Natural killer cell (primary cell): ENCODE measurements around the gene MSANTD2. TPM values are rescaled to one million over a fixed set of nuclear protein-coding genes. Genes with fewer than 3 reads are reported as not detected.
A peak's percentile ranks its signal among the peaks of the same experiment; 100 is the strongest.

Experiments used
- ATAC-seq, 3 donors: fragments of 150-1000 bp in 2 of 3; fragments of 200-7000 bp in 1 of 3; cut with Tn5 transposase; 1 replicate in 1 of 3; 2 replicates in 2 of 3; pipeline ENCODE4 v1.10.0; 2021; ENCODE audit warnings: mild to moderate bottlenecking in 2 of 3, moderate library complexity in 2 of 3
- DNase-seq, 2 donors: peaks; one replicate each; pipeline versions ENCODE4 v3.0.0 to v3.0.0-alpha.2; 2013 to 2021; ENCODE audit warnings: mixed read lengths in 1 of 2
- H3K27ac ChIP-seq: one replicate; pipeline ENCODE4 v1.5.1; 2013; ENCODE audit warnings: mild to moderate bottlenecking, low read length
- H3K27me3 ChIP-seq: one replicate; pipeline ENCODE4 v1.6.1; 2013; ENCODE audit warnings: low read length; ENCODE audit not compliant: control insufficient read depth, insufficient read depth
- H3K36me3 ChIP-seq: one replicate; pipeline ENCODE4 v1.6.1; 2013; ENCODE audit warnings: low read length; ENCODE audit not compliant: control insufficient read depth, insufficient read depth
- H3K4me1 ChIP-seq: one replicate; pipeline ENCODE4 v1.6.1; 2013; ENCODE audit warnings: low read length; ENCODE audit not compliant: control insufficient read depth, insufficient read depth
- H3K4me3 ChIP-seq: one replicate; pipeline ENCODE4 v1.5.1; 2013; ENCODE audit warnings: low read length
- H3K9me3 ChIP-seq: one replicate; pipeline ENCODE4 v1.6.1; 2013; ENCODE audit warnings: low read length; ENCODE audit not compliant: control insufficient read depth, insufficient read depth
- H3K27ac Mint-ChIP-seq, 2 donors: one replicate each; pipeline ENCODE4 v1.8.0; 2022; ENCODE audit warnings: mild to moderate bottlenecking in 2 of 2, mixed read lengths in 2 of 2, moderate library complexity in 1 of 2
- H3K27me3 Mint-ChIP-seq, 2 donors: one replicate each; pipeline ENCODE4 v1.8.0; 2022; ENCODE audit warnings: low read depth in 2 of 2, mixed read lengths in 2 of 2
- H3K36me3 Mint-ChIP-seq: one replicate; pipeline ENCODE4 v1.8.0; 2022; ENCODE audit warnings: mixed read lengths
- H3K4me1 Mint-ChIP-seq, 2 donors: one replicate each; pipeline ENCODE4 v1.8.0; 2022; ENCODE audit warnings: mixed read lengths in 2 of 2
- H3K4me3 Mint-ChIP-seq: one replicate; pipeline ENCODE4 v1.8.0; 2022; ENCODE audit warnings: mild to moderate bottlenecking, moderate library complexity, mixed read lengths
- H3K9me3 Mint-ChIP-seq, 2 donors: one replicate each; pipeline ENCODE4 v1.8.0; 2022; ENCODE audit warnings: mixed read lengths in 2 of 2
- CTCF ChIP-seq: fragments of 200-600 bp; IDR thresholded peaks from one replicate; pipeline ENCODE4 v1.8.0; 2022; ENCODE audit warnings: antibody characterized with exemption
- WGBS: methylation state at CpG from one replicate; pipeline ENCODE4 v1.1.7; 2013; ENCODE audit warnings: missing lambda C conversion rate; ENCODE audit not compliant: insufficient coverage; 5-methylcytosine and 5-hydroxymethylcytosine counted together
- intact Hi-C: fragments of 100-400 bp; cut with micrococcal nuclease; formaldehyde crosslinking; loops from one replicate; pipeline ENCODE4 v1.14.2; 2022
- total RNA-seq, 4 donors: library from RNA; stranded (reverse); fragments of 120-200 nt in 1 of 4; gene quantifications; one replicate each; pipeline versions ENCODE4 v1.2.3 to v1.2.4, GENCODE V29; 2013 to 2022

MSANTD2 gene
- 10 to 100 TPM; 10.1 to 14.1 (median 13.3) TPM for total RNA-seq
- total RNA-seq (2013), result 22.8 TPM

GRCh38 chr11:124800226-124800929 is at the start of gene MSANTD2:
MSANTD2 (minus strand) TSS chr11:124800406; CDS start chr11:124800380, 26 bp downstream.
- Mint-ChIP-seq H3K4me3 (peak within 1 kb of the TSS; percentile 93), H3K4me1 (peaks cover 16 to 23% of the 10 kb centered on the region in 2 donors), H3K27me3 (no peaks in the 10 kb centered on the region), H3K36me3 (no peaks in the 10 kb centered on the region), H3K9me3 (no peaks in the 10 kb centered on the region), H3K27ac (peak within 1 kb of the TSS; percentile 88 to 97)
- H3K9me3 ChIP-seq, result no peaks in the 10 kb centered on the region
- H3K36me3 ChIP-seq, result no peaks in the 10 kb centered on the region
- DNase-seq (peak; percentile 87), ATAC-seq (peak; percentile 85 to 95 (median 92))
- H3K4me3 ChIP-seq, result peak within 1 kb of the TSS; percentile 86
- no peaks in the 10 kb centered on the region for H3K27me3 ChIP-seq
- H3K4me1 ChIP-seq, result peaks cover 13% of the 10 kb centered on the region
- no peak for TF ChIP-seq CTCF
- H3K27ac ChIP-seq, result peak within 1 kb of the TSS; percentile 96
- WGBS, result 0% methylated on average over 51 of the region's 62 CpGs
- intact Hi-C loops, result no loop called here

- Histone ChIP-seq H3K27me3 (peaks cover 49% of the 10 kb centered on the region), H3K4me3 (no peak overlapping the region), H3K27ac (no peak overlapping the region), H3K9me3 (no peaks in the 10 kb centered on the region), H3K36me3 (no peaks in the 10 kb centered on the region), H3K4me1 (no peaks in the 10 kb centered on the region)
- ATAC-seq, result no peak
- 19% methylated on average over 8 of the region's 11 CpGs for WGBS
- Mint-ChIP-seq H3K9me3 (no peaks in the 10 kb centered on the region), H3K27ac (no peak overlapping the region), H3K36me3 (no peaks in the 10 kb centered on the region), H3K4me3 (no peak overlapping the region), H3K4me1 (no peaks in the 10 kb centered on the region), H3K27me3 (peaks cover 73 to 92% of the 10 kb centered on the region in 2 donors)
- TF ChIP-seq CTCF, result no peak
- DNase-seq, result no peak
- intact Hi-C loops, result no loop called here
These were observed 46.0 kb upstream of the MSANTD2 start for GRCh38 chr11:124846070-124846673.

GRCh38 chr11:124844664-124845079 is 44.5 kb upstream of the MSANTD2 start:
- ATAC-seq (no peak), DNase-seq (no peak)
- Mint-ChIP-seq H3K4me3 (no peak overlapping the region), H3K4me1 (peaks cover 0 to 4% of the 10 kb centered on the region in 2 donors), H3K27me3 (peaks cover 75 to 94% of the 10 kb centered on the region in 2 donors), H3K36me3 (no peaks in the 10 kb centered on the region), H3K9me3 (no peaks in the 10 kb centered on the region), H3K27ac (no peak overlapping the region)
- 13% methylated on average over 5 of the region's 8 CpGs for WGBS
- Histone ChIP-seq H3K27ac (no peak overlapping the region), H3K4me3 (no peak overlapping the region), H3K9me3 (no peaks in the 10 kb centered on the region), H3K4me1 (peaks cover 3% of the 10 kb centered on the region), H3K27me3 (peaks cover 60% of the 10 kb centered on the region), H3K36me3 (no peaks in the 10 kb centered on the region)
- no peak for TF ChIP-seq CTCF
- intact Hi-C loops, result no loop called here
